GM21390 (cell line): ENCODE results near the gene OCA2.
"Not testable (repeated sequence)": the region's sequence is repeated elsewhere in the genome, so short reads cannot be mapped to it uniquely, and the experiment has no call there.

Experiments used
- ATAC-seq: cut with Tn5 transposase; IDR thresholded peaks from one replicate; pipeline ENCODE4 v1.9.1; 2021; ENCODE audit not compliant: unreplicated experiment

The OCA2 gene

DNA sequence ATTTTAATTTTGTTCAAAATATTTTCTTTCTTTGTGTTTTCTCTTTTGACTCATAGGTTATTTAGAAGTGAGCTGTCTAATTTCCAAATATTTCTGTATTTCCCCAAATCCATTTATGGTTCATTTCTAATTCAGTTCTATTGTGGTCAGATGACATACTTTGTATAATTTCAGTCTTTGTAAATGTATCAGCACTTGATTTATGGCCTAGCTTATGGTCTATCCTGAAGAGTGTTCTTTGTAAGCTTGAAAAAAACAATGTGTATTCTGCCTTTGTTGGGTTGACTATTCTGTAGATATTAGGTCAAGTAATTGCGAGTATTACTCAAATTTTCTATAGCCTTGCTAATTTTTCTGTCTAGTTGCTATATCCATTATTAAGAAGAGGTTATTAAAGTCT is 311.2 kb downstream of the OCA2 start:
- no peak for ATAC-seq

- ATAC-seq, result no peak
Measured at GRCh38 chr15:27784107-27784506, 315.0 kb downstream of the OCA2 start.

DNA sequence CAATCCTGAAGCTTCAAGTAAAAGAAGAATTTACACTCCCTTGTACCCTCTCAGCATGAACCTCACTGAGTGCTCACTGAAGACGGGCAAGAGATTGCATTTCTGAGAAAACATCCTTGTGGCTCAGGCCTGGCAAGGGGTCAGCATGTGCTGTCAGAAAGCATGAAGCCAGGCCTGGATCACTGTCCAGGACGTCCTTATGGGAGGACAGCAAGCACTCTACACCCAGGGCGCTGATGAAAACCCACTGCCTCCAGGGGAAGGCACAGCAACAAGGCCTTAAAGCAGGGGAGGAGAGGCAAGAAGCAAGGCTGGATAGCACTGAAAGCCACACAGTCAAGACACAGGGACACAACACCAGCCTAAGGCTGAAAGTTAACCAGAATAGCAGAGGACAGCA is 315.4 kb downstream of the OCA2 start:
- no peak for ATAC-seq

- no peak for ATAC-seq
Measured at GRCh38 chr15:27782125-27782524, 317.0 kb downstream of the OCA2 start.

GRCh38 chr15:27776501-27776900 is 322.6 kb downstream of the OCA2 start:
- ATAC-seq, result no peak

- no peak for ATAC-seq
Measured at GRCh38 chr15:27774638-27775037, 324.5 kb downstream of the OCA2 start.

GRCh38 chr15:27774191-27774590 is 324.9 kb downstream of the OCA2 start:
- ATAC-seq, result no peak

GRCh38 chr15:27771892-27772291 is 327.2 kb downstream of the OCA2 start:
- ATAC-seq, result no peak

DNA sequence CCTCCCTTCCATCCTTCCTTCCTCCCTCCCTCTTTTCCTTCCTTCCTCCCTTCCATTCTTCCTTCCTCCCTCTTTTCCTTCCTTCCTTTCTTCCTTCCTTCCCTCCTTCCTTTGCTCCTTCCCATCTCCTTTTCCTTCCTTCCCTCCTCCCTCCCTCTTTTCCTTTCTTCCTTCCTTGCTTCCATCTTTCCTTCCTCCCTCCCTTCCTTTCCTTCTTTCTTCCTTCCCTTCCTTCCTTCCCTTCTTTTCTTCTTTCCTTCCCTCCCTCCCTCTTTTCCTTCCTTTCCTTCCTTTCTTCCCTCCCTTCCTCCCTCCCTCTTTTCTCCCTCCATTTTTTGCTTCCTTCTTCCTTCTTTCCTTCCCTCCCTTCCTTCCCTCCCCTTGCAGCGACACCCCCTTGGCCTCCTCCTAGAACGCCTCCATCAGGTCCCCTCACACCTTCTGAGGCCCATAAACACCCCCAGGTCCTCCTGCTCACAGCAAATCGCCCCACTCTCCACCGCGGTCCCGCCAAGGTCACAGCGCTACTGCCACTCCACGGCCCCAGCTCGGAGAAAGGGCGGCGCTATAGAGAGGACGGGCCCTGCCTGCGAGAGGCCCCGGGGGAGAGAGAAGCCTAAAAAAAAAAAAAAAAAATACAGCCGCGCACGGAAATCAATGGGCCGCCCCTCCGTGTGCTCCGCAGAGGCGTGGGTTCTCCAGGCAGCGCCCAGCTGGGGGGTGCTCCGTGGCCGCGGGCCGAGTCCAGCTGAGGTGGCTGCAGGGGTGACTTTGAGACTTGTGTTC is 328.2 kb downstream of the OCA2 start:
- ATAC-seq, result no peak

DNA sequence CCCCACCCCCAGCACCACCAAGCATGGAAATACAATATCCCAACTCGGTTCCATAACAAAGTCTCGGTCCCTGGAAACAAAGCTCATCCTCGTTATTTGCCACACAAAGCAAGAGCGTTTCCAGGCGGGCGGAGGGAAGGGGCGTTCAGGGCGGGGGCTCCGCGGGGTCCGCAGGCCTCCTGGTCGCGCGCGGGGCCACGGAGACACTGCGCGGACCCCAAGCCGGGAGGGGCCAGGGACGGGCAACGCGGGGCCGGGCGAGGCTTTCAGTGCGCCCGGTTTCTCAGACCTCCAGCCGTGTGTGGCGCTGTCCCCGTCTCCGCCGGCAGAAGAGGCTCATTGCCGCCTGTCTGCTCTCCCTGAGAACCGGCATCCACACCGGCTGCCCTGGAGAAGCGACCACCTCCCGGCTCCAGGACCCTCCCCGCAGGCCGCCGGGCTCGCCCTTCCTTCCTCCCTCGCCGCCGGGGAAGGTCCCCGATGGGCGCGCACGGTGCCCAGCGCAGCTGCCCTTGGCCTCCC is 329.0 kb downstream of the OCA2 start:
- ATAC-seq, result no peak

DNA sequence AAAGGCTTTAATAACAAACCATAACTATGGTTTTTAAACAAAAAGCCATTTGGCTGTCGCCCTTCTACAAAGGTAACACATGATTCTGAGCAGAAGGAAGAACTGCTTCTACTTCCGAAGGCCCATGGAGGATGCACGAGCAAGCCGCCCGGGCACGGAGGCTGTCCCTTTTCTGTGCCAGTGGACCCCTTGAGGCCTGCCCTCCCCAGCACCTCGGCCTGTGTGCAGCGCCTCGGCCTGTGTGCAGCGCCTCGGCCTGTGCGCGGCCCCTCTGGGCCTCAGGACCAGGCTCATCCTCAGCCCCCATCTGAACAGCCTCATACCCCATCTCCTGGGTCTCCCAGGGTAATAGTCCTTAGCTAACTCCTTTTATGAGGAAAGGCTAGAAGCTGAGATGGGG is 329.5 kb downstream of the OCA2 start:
- no peak for ATAC-seq

- no peak for ATAC-seq
Measured at GRCh38 chr15:27768732-27769475, 330.2 kb downstream of the OCA2 start.

DNA sequence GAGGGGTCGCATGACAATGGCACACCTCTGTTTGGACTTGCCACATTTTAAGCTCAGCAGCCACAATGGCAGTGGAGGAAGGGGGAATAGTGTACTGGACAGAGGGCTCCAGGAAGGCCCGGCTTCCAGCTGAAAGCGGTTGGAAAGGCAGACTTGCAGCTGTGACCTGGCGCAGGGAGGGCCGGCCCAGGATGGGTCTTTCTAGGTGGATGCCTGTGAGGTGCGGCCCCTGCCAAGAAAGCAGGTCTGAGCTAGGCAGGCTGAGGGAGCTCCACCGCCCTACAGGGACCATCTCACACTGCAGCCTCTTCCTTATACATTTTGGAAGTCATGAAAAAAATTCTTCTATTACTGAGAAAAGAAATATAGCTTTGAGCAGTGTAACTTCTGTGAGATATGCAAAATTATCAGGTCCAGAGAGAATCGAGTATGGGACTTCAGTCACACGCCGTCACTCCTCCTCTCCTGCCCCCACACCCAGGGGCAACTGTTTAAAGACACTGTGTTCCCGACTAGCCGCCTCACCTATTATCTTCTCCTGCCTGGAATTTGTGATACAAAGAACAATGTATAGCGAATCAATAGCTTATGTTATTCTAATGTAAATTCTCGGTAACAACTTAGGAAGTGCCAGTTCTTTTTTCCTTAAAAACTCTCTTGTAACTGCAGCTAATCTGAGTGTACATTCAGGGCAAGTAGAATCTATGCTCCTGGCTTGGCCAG is 331.0 kb downstream of the OCA2 start:
- no peak for ATAC-seq

GRCh38 chr15:27767430-27767829 is 331.7 kb downstream of the OCA2 start:
- ATAC-seq, result not testable (repeated sequence)

DNA sequence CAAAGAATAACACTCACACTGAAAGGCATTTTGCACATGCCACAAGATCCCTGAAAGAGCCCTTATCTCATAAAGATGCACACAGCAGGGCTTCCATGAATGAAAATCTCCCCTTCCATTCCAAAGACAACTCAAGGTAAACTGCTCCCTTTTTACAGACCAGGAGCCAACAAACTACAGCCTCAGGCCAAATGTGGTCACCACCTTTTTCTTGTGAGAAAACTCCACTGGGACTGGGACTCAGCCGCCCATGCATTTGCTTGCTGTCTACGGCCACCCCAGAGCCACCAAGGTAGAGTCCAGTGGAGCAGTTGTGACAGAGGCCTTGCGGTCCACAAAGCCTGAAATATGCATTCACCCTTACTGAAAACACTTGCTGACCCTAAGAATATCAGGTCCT is 334.8 kb downstream of the OCA2 start:
- no peak for ATAC-seq

- ATAC-seq, result no peak
Measured at GRCh38 chr15:27763514-27763913, 335.6 kb downstream of the OCA2 start.

DNA sequence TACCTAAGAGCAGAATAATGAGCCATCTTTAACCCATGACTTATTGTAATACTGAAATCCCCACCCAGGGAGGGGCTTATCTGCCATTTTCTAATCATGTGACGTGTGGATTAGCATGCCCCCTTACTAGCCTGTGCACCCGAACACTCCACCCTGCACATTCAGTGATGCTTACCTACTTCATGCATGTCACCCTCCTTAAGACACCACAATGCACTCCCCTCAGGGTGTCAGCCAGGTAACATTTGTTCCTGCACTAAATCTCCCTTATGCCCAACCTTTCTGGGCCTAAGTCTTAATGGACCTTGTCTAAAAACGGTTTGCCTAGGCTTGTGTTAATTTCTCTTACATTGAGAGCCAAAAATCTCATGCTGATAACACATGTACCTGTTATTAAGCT is 336.6 kb downstream of the OCA2 start:
- no peak for ATAC-seq

DNA sequence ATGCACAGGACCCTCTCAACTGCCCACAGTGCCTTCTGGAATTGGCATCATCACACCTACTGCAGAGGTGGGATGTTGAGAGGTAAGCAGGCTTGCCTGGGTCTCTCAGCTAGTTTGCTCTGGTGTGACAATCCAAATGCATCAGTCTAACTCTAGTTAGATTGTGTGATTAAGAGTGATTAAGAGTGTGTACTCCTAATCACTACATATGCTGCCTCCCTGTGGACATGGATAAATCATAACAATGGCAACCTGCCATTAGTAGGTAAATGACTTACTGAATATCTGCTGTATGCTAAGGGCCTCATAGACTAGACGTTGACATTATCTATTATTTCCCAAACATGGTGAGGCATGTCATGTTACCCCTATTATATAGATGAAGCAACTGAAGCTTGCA is 342.1 kb downstream of the OCA2 start:
- no peak for ATAC-seq

DNA sequence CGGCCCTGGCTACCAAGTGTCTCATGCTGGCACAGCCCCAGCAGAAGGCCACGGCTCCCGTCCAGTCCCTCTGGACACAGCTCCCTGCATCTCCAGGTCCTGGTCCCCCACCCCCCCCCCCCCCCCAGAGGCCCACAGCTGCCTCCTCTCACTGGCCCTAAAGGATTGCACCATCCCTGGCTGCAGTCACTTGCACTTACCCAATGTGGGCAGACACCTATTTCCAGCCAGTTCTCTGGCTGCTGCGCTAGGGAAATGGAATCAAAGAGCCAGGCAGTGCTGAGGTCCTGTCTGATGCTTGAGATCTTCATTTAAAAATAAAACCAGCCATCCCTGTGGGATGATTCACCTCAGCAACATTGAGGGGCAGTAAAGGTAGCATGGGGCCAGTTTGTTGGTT is 346.4 kb downstream of the OCA2 start:
- no peak for ATAC-seq

DNA sequence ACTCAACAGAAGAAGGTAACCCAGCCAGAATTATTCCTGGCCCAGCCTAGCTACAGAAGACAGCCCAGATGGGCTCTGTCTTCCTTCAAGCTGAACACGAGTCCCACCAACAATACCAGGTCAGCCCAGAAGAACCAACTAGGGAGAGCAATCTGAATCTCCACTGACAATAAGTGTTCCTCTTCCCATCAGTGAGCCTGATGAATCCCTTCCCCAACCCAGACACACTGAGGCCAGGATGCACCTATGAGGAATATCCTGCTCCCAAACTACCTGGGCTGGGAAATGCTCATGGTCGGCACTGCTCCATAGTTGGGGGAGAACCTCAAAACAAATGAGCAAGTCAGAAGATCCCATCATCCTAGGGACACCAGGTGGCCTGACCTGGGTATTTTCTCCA is 351.1 kb downstream of the OCA2 start:
- ATAC-seq, result no peak

DNA sequence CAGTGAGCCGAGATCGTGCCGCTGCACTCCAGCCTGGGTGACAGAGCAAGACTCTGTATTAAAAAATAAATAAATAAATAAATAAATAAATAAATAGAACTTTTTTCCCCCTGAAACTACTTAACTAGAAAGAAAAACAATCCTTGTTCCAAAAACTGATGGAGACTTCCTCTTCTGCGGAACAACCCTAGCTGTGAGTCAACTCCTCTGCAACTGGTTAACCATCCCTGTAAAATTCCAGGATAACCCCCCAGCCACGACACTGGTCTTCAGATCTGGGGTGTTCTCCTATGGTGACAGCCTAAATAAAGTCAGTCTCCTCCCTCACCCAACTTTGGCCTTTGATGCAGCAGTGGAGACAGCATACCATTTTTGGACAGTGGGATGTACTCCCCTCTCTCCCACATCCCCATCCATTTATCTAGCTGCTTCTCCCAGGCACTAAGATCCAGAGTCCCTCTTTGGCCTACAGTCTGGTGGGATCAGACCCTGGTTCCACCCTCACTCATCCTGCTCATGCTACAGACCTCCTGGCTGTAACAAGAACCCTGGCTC is 352.6 kb downstream of the OCA2 start:
- no peak for ATAC-seq
